Measurements from ENCODE around the gene TPCN2.

DNA sequence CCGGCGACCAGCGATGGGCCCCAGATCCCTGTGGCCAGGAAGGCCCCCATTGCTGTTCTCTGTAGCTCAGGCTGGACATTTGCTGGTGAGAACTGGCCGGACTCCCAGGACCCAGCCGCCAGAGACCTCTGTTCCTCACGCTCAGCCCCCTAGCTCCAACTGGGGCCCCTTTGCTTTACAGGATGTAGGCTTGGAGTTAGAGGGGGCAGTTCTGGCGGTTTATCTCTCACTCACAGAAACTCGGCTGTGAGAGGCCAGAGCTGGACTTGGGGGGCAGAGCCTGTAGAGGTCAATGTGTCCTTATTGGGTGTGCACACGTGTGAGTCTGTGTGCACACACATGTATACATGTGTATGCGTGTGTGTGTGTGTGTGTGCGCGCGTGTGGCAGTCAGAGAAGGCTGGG is 107.5 kb downstream of the TPCN2 start:
- no peak for TF ChIP-seq POLR2A (IDR thresholded peaks at IDR 0.05)
- TF ChIP-seq, protein P1, sequence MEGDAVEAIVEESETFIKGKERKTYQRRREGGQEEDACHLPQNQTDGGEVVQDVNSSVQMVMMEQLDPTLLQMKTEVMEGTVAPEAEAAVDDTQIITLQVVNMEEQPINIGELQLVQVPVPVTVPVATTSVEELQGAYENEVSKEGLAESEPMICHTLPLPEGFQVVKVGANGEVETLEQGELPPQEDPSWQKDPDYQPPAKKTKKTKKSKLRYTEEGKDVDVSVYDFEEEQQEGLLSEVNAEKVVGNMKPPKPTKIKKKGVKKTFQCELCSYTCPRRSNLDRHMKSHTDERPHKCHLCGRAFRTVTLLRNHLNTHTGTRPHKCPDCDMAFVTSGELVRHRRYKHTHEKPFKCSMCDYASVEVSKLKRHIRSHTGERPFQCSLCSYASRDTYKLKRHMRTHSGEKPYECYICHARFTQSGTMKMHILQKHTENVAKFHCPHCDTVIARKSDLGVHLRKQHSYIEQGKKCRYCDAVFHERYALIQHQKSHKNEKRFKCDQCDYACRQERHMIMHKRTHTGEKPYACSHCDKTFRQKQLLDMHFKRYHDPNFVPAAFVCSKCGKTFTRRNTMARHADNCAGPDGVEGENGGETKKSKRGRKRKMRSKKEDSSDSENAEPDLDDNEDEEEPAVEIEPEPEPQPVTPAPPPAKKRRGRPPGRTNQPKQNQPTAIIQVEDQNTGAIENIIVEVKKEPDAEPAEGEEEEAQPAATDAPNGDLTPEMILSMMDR (IDR thresholded peaks at IDR 0.05): no peak
